NCI-H146 (cell line): ENCODE data around the gene AGO4.

Experiments used
- DNase-seq: peaks from one replicate; lab custom pipeline; 2025; lab: John Stamatoyannopoulos, UW

The AGO4 gene

GRCh38 chr1:35894656-35895055 lies 86.8 kb downstream of the AGO4 start:
- DNase-seq, result no peak

GRCh38 chr1:35899941-35900340 lies 92.1 kb downstream of the AGO4 start:
- no peak for DNase-seq

GRCh38 chr1:35901235-35901634 lies 93.4 kb downstream of the AGO4 start:
- DNase-seq, result no peak

- no peak for DNase-seq
These were observed 94.9 kb downstream of the AGO4 start for GRCh38 chr1:35902671-35903070.
